ENCODE results near the gene CEACAM4.
A peak's percentile ranks its signal among the peaks of the same experiment; 100 is the strongest.
"Not testable (repeated sequence)": the region's sequence is repeated elsewhere in the genome, so short reads cannot be mapped to it uniquely, and the experiment has no call there.

The CEACAM4 gene

GRCh38 chr19:41582577-41583182 is 44.2 kb downstream of the CEACAM4 start:
- not testable (repeated sequence) for DNase-seq

GRCh38 chr19:41581068-41581467 is 45.8 kb downstream of the CEACAM4 start:
- DNase-seq = not testable (repeated sequence)

GRCh38 chr19:41578886-41579285 is 48.0 kb downstream of the CEACAM4 start:
- no peak for DNase-seq

- no peak for DNase-seq
These were observed 49.0 kb downstream of the CEACAM4 start for GRCh38 chr19:41577833-41578232.

GRCh38 chr19:41577144-41577830 is 49.6 kb downstream of the CEACAM4 start:
- DNase-seq = no peak

GRCh38 chr19:41575998-41576397 is 50.9 kb downstream of the CEACAM4 start, which contains the start of gene CEACAM21:
CEACAM21 (plus strand) TSS chr19:41576166; CDS start chr19:41576275, 109 bp downstream.
- peak; percentile 54 for DNase-seq

GRCh38 chr19:41570639-41571112 is 56.2 kb downstream of the CEACAM4 start:
- DNase-seq = peak; percentile 91

GRCh38 chr19:41570179-41570578 is 56.7 kb downstream of the CEACAM4 start:
- DNase-seq = no peak

- DNase-seq = no peak
These were observed 57.3 kb downstream of the CEACAM4 start for GRCh38 chr19:41569481-41570150.
